Esophagus squamous epithelium (tissue), 5 donors: Measurements from ENCODE around the gene FOXP1. TPM values are rescaled to one million over a fixed set of nuclear protein-coding genes. Genes with fewer than 3 reads are reported as not detected.
A peak's percentile ranks its signal among the peaks of the same experiment; 100 is the strongest.

Experiments
- DNase-seq: peaks from one replicate; lab custom pipeline; 2025; lab: John Stamatoyannopoulos, UW
- H3K27ac ChIP-seq, 4 donors: fragments of 200-600 bp; sonication (generic); one replicate each; pipeline ENCODE4 v1.5.1; 2016 to 2019; ENCODE audit warnings: mild to moderate bottlenecking in 1 of 4
- H3K27me3 ChIP-seq, 4 donors: fragments of 200-600 bp; sonication (generic); 1 replicate in 3 of 4; 2 replicates in 1 of 4; pipeline versions ENCODE4 v1.5.1 to v1.6.0; 2017 to 2021; ENCODE audit warnings: antibody characterized with exemption in 1 of 4
- H3K36me3 ChIP-seq, 3 donors: fragments of 200-600 bp; sonication (generic); one replicate each; pipeline ENCODE4 v1.5.1; 2016 to 2019
- H3K4me1 ChIP-seq, 3 donors: fragments of 200-600 bp; sonication (generic); one replicate each; pipeline ENCODE4 v1.5.1; 2017 to 2019
- H3K4me3 ChIP-seq, 4 donors: fragments of 200-600 bp; sonication (generic); 1 replicate in 3 of 4; 2 replicates in 1 of 4; pipeline ENCODE4 v1.5.1; 2016 to 2019; ENCODE audit warnings: mild to moderate bottlenecking in 2 of 4, moderate library complexity in 1 of 4
- H3K9me3 ChIP-seq, 3 donors: fragments of 200-600 bp; sonication (generic); one replicate each; pipeline ENCODE4 v1.5.1; 2016 to 2019
- POLR2A ChIP-seq, 4 donors: fragments of 450-650 bp; IDR thresholded peaks; one replicate each; pipeline ENCODE4 v1.6.1; 2017; ENCODE audit warnings: antibody characterized with exemption in 4 of 4, mild to moderate bottlenecking in 4 of 4, moderate library complexity in 3 of 4
- WGBS, 2 donors: methylation state at CpG; one replicate each; pipeline ENCODE4 v1.1.5; 2018; 5-methylcytosine and 5-hydroxymethylcytosine counted together
- intact Hi-C: fragments of 100-400 bp; cut with DNase I; formaldehyde crosslinking; loops from one replicate; pipeline ENCODE4 v1.15.0; 2022
- total RNA-seq, 4 donors: library from RNA; depleted of rRNA; stranded (reverse); fragments of >200 nt; gene quantifications; one replicate each; pipeline ENCODE4 v1.1.0, GENCODE V29; 2016
- TF ChIP-seq, protein P1 (sequence below), 6 experiments: fragments of 450-650 bp in 4 of 6; fragments of 200-600 bp in 2 of 6; sonication (generic) in 2 of 6; IDR thresholded peaks; one replicate each; pipeline ENCODE4 v1.5.1; 2016 to 2019; ENCODE audit warnings: antibody characterized with exemption in 6 of 6, mild to moderate bottlenecking in 4 of 6, moderate library complexity in 4 of 6
- donor health status: DM: yes; HTN: yes; CAD: no.

FOXP1 gene
- total RNA-seq, 4 donors from 2014 or later, result 49.1 to 124 (median 61.1) TPM

DNA sequence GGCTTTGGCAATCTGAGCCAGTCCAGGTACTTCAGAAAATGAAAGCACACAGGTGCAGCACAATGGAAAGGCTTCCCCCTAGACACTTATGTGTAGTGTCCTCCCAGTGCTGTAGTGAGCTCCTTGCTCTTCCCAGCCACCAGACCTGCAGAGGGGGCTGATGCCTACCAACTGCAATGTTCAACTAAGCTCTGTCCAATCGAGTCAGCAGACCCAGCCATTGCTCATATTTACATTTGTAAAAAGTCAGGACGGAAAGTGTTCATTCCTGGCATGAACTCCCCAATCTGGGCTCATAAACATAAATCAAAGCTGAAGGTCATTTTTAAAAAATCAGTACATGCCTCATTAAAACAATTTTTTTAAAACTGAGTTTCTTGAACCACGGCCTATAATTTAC, 73.0 kb downstream of the FOXP1 start:
- Histone ChIP-seq H3K9me3 (no peaks in the 10 kb centered on the region), H3K4me3 (no peak overlapping the region), H3K27me3 (no peaks in the 10 kb centered on the region), H3K36me3 (no peaks in the 10 kb centered on the region), H3K4me1 (peaks cover 0 to 23% (median 2%) of the 10 kb centered on the region in 3 donors), H3K27ac (no peak overlapping the region)
- intact Hi-C loops, result no loop called here
- TF ChIP-seq, protein P1, sequence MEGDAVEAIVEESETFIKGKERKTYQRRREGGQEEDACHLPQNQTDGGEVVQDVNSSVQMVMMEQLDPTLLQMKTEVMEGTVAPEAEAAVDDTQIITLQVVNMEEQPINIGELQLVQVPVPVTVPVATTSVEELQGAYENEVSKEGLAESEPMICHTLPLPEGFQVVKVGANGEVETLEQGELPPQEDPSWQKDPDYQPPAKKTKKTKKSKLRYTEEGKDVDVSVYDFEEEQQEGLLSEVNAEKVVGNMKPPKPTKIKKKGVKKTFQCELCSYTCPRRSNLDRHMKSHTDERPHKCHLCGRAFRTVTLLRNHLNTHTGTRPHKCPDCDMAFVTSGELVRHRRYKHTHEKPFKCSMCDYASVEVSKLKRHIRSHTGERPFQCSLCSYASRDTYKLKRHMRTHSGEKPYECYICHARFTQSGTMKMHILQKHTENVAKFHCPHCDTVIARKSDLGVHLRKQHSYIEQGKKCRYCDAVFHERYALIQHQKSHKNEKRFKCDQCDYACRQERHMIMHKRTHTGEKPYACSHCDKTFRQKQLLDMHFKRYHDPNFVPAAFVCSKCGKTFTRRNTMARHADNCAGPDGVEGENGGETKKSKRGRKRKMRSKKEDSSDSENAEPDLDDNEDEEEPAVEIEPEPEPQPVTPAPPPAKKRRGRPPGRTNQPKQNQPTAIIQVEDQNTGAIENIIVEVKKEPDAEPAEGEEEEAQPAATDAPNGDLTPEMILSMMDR (IDR thresholded peaks at IDR 0.05), result no peak
- TF ChIP-seq POLR2A (IDR thresholded peaks at IDR 0.05), result no peak
- 55 to 63% methylated on average over 3 of the region's 3 CpGs for WGBS, 2 donors
- no peak for DNase-seq

DNA sequence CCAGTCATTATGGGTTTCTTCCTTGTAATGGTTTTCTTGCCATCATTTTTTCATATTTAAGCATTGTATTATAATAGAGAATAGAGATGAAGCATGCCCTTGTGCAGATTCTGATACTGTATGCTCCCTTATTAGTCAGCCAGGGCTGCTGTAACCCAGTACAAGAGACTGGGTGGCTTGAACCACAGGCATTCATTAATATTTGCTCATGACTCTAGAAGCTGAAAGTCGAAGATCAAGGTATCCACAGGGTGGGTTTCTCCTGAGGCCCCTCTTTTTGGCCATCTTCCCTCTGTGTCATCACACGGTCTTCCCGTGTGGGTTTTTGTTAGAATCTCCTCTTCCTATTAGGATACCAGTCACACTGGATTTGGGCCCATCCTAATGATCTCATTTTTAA, 74.5 kb downstream of the FOXP1 start:
- no peak overlapping the region for H3K4me3 ChIP-seq
- intact Hi-C loops, result no loop called here
- no peaks in the 10 kb centered on the region for H3K27me3 ChIP-seq
- H3K9me3 ChIP-seq, result no peaks in the 10 kb centered on the region
- no peak for DNase-seq
- 83 to 93% methylated on average over 3 of the region's 3 CpGs for WGBS, 2 donors
- H3K4me1 ChIP-seq, result peaks cover 0 to 29% (median 6%) of the 10 kb centered on the region in 3 donors
- H3K27ac ChIP-seq, result no peak overlapping the region
- TF ChIP-seq, protein P1 (IDR thresholded peaks at IDR 0.05), result no peak
- H3K36me3 ChIP-seq, result no peaks in the 10 kb centered on the region

DNA sequence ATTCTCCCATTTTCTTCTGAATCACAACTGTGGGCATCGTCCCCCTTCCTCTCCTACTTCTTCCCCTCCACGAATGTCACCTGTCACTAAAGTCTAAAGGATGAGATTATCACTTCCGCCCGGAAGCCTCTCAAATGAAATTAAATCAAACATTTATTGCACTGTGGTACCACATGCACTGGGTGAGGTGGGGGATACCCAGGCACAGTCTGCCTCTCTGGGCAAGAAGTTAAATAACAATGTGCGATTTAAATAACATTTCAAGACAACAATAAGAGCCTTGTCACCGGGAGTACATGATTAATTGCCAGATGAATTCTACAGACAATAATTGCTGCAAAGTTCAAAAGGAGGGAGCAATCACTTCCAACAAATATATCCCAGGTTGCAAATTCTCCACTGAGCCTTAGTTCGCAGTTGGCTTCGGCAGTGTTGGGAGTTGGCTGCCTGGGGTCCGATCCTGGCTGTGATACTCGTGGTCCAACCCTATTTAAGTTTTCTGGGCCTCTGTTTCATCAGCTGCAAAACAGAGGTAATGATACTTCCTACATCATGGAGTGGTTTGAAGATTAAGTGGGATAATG, 77.7 kb downstream of the FOXP1 start:
- TF ChIP-seq, protein P1 (IDR thresholded peaks at IDR 0.05), result no peak
- TF ChIP-seq POLR2A (IDR thresholded peaks at IDR 0.05), result no peak
- Histone ChIP-seq H3K36me3 (peaks cover 0 to 3% (median 0%) of the 10 kb centered on the region in 3 donors), H3K9me3 (no peaks in the 10 kb centered on the region), H3K27me3 (no peaks in the 10 kb centered on the region), H3K4me1 (peaks cover 0 to 17% (median 4%) of the 10 kb centered on the region in 3 donors), H3K27ac (no peak overlapping the region), H3K4me3 (no peak overlapping the region)
- WGBS, 2 donors, result 80% methylated on average over 10 of the region's 10 CpGs
- intact Hi-C loops, result no loop called here
- DNase-seq, result no peak

DNA sequence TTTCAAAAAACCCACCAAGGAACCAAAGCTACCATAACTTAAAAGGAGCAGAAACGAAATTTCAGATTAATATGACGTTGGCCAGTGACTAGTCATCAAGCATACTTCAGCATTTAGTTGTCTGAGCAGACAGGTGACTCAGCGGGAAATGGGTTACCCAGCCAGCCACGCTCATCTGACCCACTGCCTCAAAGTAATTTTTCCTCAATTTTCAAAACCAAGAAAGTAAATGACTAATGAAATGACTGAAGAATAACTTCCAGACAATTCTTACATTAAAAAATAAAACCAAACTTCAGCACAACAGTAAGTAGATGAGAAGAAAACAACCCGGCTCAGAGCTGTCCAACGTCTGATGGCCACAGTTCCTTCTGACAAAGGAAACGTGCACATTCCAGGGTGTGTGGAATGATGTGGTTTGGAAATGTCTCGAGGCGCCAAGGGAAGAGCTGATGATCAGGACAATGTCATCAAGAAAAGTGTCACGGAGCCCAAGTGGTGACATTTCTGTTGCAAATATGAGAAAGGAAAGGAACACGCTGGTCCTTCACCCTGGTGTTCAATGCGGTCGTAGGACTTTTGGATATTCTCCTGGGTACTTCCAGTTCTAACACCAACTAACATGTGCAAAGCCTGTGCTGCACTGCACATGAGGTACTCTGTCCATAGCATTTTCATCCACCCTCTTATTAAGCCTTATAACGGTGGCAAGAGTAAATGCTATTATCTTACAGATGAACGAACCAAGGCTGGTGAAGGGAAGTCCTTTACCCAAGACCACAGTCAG, 79.1 kb downstream of the FOXP1 start:
- no peaks in the 10 kb centered on the region for H3K9me3 ChIP-seq
- intact Hi-C loops, result no loop called here
- H3K4me1 ChIP-seq, result peaks cover 0 to 11% (median 4%) of the 10 kb centered on the region in 3 donors
- peaks cover 0 to 3% (median 0%) of the 10 kb centered on the region in 3 donors for H3K36me3 ChIP-seq
- H3K27ac ChIP-seq, result peak overlapping the region in 1 of 4 donors; percentile 22
- H3K27me3 ChIP-seq, result no peaks in the 10 kb centered on the region
- TF ChIP-seq, protein P1 (IDR thresholded peaks at IDR 0.05), result no peak
- TF ChIP-seq POLR2A (IDR thresholded peaks at IDR 0.05), result no peak
- no peak for DNase-seq
- WGBS, 2 donors, result 57 to 69% methylated on average over 15 of the region's 15 CpGs
- H3K4me3 ChIP-seq, result no peak overlapping the region
